ENCODE measurements around the gene CAPN10. TPM values are rescaled to one million over a fixed set of nuclear protein-coding genes. Genes with fewer than 3 reads are reported as not detected.

Gene CAPN10
- polyA plus RNA-seq, 1 donor (not counting 4 experiments of a cell fraction or from before 2014, with no cell fraction given), result 7.1 TPM

DNA sequence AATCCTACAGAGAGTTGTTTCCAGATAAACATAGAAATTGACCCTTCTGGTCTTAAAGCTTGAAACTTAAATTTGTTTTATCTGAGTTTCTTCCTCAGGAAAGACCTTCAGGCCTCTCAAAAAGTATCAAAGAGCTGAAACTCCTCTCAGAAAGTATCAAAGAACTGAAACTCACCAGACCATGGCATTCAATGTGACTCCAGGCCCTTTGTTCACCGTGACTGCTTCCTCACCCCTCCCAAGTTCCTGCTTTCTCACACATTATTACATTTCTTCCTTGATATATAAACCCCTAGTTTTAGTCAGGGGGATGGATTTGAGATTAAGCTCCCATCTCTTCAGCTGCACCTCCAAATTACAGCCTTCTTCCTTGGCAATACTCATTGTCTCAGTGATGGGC, 34.7 kb upstream of the CAPN10 start:
- TF ChIP-seq EZH2 (IDR thresholded peaks at IDR 0.05; ENCODE audit: low read length), result no peak
- TF ChIP-seq, protein P1, sequence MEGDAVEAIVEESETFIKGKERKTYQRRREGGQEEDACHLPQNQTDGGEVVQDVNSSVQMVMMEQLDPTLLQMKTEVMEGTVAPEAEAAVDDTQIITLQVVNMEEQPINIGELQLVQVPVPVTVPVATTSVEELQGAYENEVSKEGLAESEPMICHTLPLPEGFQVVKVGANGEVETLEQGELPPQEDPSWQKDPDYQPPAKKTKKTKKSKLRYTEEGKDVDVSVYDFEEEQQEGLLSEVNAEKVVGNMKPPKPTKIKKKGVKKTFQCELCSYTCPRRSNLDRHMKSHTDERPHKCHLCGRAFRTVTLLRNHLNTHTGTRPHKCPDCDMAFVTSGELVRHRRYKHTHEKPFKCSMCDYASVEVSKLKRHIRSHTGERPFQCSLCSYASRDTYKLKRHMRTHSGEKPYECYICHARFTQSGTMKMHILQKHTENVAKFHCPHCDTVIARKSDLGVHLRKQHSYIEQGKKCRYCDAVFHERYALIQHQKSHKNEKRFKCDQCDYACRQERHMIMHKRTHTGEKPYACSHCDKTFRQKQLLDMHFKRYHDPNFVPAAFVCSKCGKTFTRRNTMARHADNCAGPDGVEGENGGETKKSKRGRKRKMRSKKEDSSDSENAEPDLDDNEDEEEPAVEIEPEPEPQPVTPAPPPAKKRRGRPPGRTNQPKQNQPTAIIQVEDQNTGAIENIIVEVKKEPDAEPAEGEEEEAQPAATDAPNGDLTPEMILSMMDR (optimal IDR thresholded peaks at IDR 0.05 in 1 of 3, IDR thresholded peaks at IDR 0.05 in 1 of 3, conservative IDR thresholded peaks at IDR 0.05 in 1 of 3; ENCODE audit: extremely low read depth in 1 of 3, insufficient read depth in 2 of 3, low read length in 3 of 3), result no peak
- H3K9me3 ChIP-seq (ENCODE audit: control insufficient read depth, low read depth, low read length), result no peaks in the 10 kb centered on the region
- peaks cover 5 to 7% of the 10 kb centered on the region in 2 experiments for H3K36me3 ChIP-seq (ENCODE audit: control insufficient read depth in 2 of 2, extremely low read depth in 1 of 2, insufficient read depth in 2 of 2, low read length in 2 of 2)
- H3K9ac ChIP-seq (ENCODE audit: control insufficient read depth, extremely low read depth, insufficient read depth, low read length), result no peak overlapping the region
- no peaks in the 10 kb centered on the region for H3K79me2 ChIP-seq (ENCODE audit: control insufficient read depth, insufficient read depth, low read length)
- H3K4me3 ChIP-seq (ENCODE audit: control insufficient read depth in 2 of 3, extremely low read depth in 1 of 3, insufficient read depth in 2 of 3, low read depth in 1 of 3, low read length in 3 of 3), result no peak overlapping the region
- H3K4me2 ChIP-seq (ENCODE audit: control insufficient read depth, extremely low read depth, insufficient read depth, low read depth, low read length), result no peak overlapping the region
- H4K20me1 ChIP-seq (ENCODE audit: control insufficient read depth, extremely low read depth, insufficient read depth, low read length), result no peaks in the 10 kb centered on the region
- dilution Hi-C loops (cut with MboI; ENCODE audit: extremely low pct_ligation_motif_present, low sequenced_read_pairs), result no loop called here
- FAIRE-seq (no peak), DNase-seq (ENCODE audit: low read depth, low spot score) (no peak)
- H3K9me1 ChIP-seq (ENCODE audit: control insufficient read depth, extremely low read depth, insufficient read depth, low read length), result no peaks in the 10 kb centered on the region
- no peak overlapping the region for H2AFZ ChIP-seq (ENCODE audit: control insufficient read depth, low read length)
- H3K27me3 ChIP-seq (ENCODE audit: control insufficient read depth, extremely low read depth, insufficient read depth, low read length), result no peaks in the 10 kb centered on the region
- no peak overlapping the region for H3K27ac ChIP-seq (ENCODE audit: control insufficient read depth, insufficient read depth, low read length)
- H3K4me1 ChIP-seq (ENCODE audit: control insufficient read depth, extremely low read depth, insufficient read depth, low read length), result no peaks in the 10 kb centered on the region

DNA sequence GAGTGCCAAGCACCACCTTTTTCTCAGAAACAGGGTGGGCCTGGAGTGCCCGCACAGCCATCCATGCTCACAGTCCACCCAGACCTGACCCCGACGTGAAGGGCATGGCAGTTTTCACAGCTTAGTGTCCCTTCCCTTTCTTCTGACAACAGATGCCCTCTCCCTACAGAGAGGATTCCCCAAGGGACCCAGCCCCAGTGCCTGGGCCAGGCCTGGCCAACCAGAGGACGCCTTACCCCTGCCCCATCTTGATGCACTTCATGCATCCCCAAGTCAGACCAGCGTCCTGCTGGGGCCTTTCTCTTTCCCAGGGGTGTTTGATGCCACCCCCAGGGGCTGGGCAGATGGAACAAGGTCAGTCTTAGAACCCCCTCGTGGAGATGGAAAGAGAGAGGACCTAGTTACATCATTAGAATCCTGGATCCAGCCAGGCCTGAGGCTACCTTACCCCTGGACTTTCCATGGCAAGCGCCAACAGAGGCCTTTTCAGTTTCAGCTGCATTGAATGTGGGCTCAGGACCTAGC, 32.5 kb upstream of the CAPN10 start:
- Histone ChIP-seq H2AFZ (ENCODE audit: control insufficient read depth, low read length) (no peak overlapping the region), H3K4me2 (ENCODE audit: control insufficient read depth, extremely low read depth, insufficient read depth, low read depth, low read length) (no peak overlapping the region), H3K79me2 (ENCODE audit: control insufficient read depth, insufficient read depth, low read length) (no peaks in the 10 kb centered on the region), H3K36me3 (ENCODE audit: control insufficient read depth in 2 of 2, extremely low read depth in 1 of 2, insufficient read depth in 2 of 2, low read length in 2 of 2) (peaks cover 5 to 7% of the 10 kb centered on the region in 2 experiments), H3K27me3 (ENCODE audit: control insufficient read depth, extremely low read depth, insufficient read depth, low read length) (no peaks in the 10 kb centered on the region), H3K9me1 (ENCODE audit: control insufficient read depth, extremely low read depth, insufficient read depth, low read length) (no peaks in the 10 kb centered on the region), H3K9me3 (ENCODE audit: control insufficient read depth, low read depth, low read length) (no peaks in the 10 kb centered on the region), H3K4me1 (ENCODE audit: control insufficient read depth, extremely low read depth, insufficient read depth, low read length) (peaks cover 10% of the 10 kb centered on the region), H4K20me1 (ENCODE audit: control insufficient read depth, extremely low read depth, insufficient read depth, low read length) (no peaks in the 10 kb centered on the region), H3K27ac (ENCODE audit: control insufficient read depth, insufficient read depth, low read length) (no peak overlapping the region), H3K4me3 (ENCODE audit: control insufficient read depth in 2 of 3, extremely low read depth in 1 of 3, insufficient read depth in 2 of 3, low read depth in 1 of 3, low read length in 3 of 3) (no peak overlapping the region), H3K9ac (ENCODE audit: control insufficient read depth, extremely low read depth, insufficient read depth, low read length) (no peak overlapping the region)
- no peak for DNase-seq (ENCODE audit: low read depth, low spot score)
- dilution Hi-C loops (cut with MboI; ENCODE audit: extremely low pct_ligation_motif_present, low sequenced_read_pairs), result no loop called here
- TF ChIP-seq EZH2 (IDR thresholded peaks at IDR 0.05; ENCODE audit: low read length), result no peak
- TF ChIP-seq, protein P1 (optimal IDR thresholded peaks at IDR 0.05 in 1 of 3, IDR thresholded peaks at IDR 0.05 in 1 of 3, conservative IDR thresholded peaks at IDR 0.05 in 1 of 3; ENCODE audit: extremely low read depth in 1 of 3, insufficient read depth in 2 of 3, low read length in 3 of 3), result no peak
- FAIRE-seq, result no peak

Measured in keratinocyte (primary cell).